NB4 (cell line): Measurements from ENCODE around the gene ZNF417.

Experiments
- CTCF ChIP-seq: IDR thresholded peaks from one replicate; pipeline ENCODE4 v1.5.1; 2012; ENCODE audit warnings: low read depth, low read length
- MAX ChIP-seq: IDR thresholded peaks from 2 replicates; pipeline ENCODE4 v1.6.1; 2011; ENCODE audit warnings: low read depth, low read length
- MYC ChIP-seq: IDR thresholded peaks from 2 replicates; pipeline ENCODE4 v1.6.1; 2011; ENCODE audit warnings: low read depth, low read length
- POLR2A ChIP-seq: IDR thresholded peaks from 2 replicates; pipeline ENCODE4 v1.6.1; 2011; ENCODE audit warnings: mild to moderate bottlenecking; ENCODE audit not compliant: insufficient read length; ENCODE audit errors: extremely low read depth

GRCh38 chr19:57914531-57914930 is 1.9 kb downstream of the ZNF417 start:
- TF ChIP-seq POLR2A (no peak), CTCF (no peak), MAX (no peak), MYC (no peak)
